Measurements from ENCODE around the gene AVL9. TPM values are rescaled to one million over a fixed set of nuclear protein-coding genes. Genes with fewer than 3 reads are reported as not detected.

Gene AVL9
- total RNA-seq, 2 donors from 2014 or later, result 41.8 to 49.7 TPM

GRCh38 chr7:32502728-32503127, 7.4 kb downstream of the AVL9 start:
- no peak for DNase-seq (ENCODE audit: low spot score)
- Mint-ChIP-seq H3K4me1 (ENCODE audit: low read depth in 2 of 2) (peaks cover 40 to 46% of the 10 kb centered on the region in 2 donors), H3K4me3 (peak overlapping the region; percentile 58), H3K9me3 (no peaks in the 10 kb centered on the region), H3K27ac (peak overlapping the region; percentile 32 to 66), H3K27me3 (no peaks in the 10 kb centered on the region), H3K36me3 (no peaks in the 10 kb centered on the region)
- peak; percentile 54 to 67 for ATAC-seq

GRCh38 chr7:32506266-32507054, 11.2 kb downstream of the AVL9 start:
- peak overlapping the region; percentile 12 for H3K4me3 Mint-ChIP-seq
- DNase-seq (ENCODE audit: low spot score), result no peak
- H3K36me3 Mint-ChIP-seq, result no peaks in the 10 kb centered on the region
- H3K9me3 Mint-ChIP-seq, result no peaks in the 10 kb centered on the region
- no peaks in the 10 kb centered on the region for H3K27me3 Mint-ChIP-seq
- peak overlapping the region; percentile 69 to 84 for H3K27ac Mint-ChIP-seq
- peaks cover 36 to 45% of the 10 kb centered on the region in 2 donors for H3K4me1 Mint-ChIP-seq (ENCODE audit: low read depth in 2 of 2)
- peak; percentile 78 to 82 for ATAC-seq

- H3K27me3 Mint-ChIP-seq, result no peaks in the 10 kb centered on the region
- no peaks in the 10 kb centered on the region for H3K9me3 Mint-ChIP-seq
- H3K27ac Mint-ChIP-seq, result peak overlapping the region in 1 of 2 donors; percentile 21
Measured at GRCh38 chr7:32507414-32507813, 12.1 kb downstream of the AVL9 start.

GRCh38 chr7:32511791-32512190, 16.5 kb downstream of the AVL9 start:
- H3K4me1 Mint-ChIP-seq (ENCODE audit: low read depth in 2 of 2), result peaks cover 66 to 72% of the 10 kb centered on the region in 2 donors
- H3K27ac Mint-ChIP-seq, result peak overlapping the region; percentile 40 to 54
- peaks cover 19% of the 10 kb centered on the region for H3K36me3 Mint-ChIP-seq
- H3K4me3 Mint-ChIP-seq, result no peak overlapping the region
- no peaks in the 10 kb centered on the region for H3K27me3 Mint-ChIP-seq
- no peak for ATAC-seq
- DNase-seq (ENCODE audit: low spot score), result no peak
- H3K9me3 Mint-ChIP-seq, result no peaks in the 10 kb centered on the region

More at GRCh38 chr7:32507414-32507813, 12.1 kb downstream of the AVL9 start:
- no peak for DNase-seq (ENCODE audit: low spot score)
- H3K4me3 Mint-ChIP-seq, result no peak overlapping the region
- no peak for ATAC-seq
- no peaks in the 10 kb centered on the region for H3K36me3 Mint-ChIP-seq
- peaks cover 42 to 48% of the 10 kb centered on the region in 2 donors for H3K4me1 Mint-ChIP-seq (ENCODE audit: low read depth in 2 of 2)

GRCh38 chr7:32513210-32513609, 17.9 kb downstream of the AVL9 start:
- Mint-ChIP-seq H3K36me3 (peaks cover 23% of the 10 kb centered on the region), H3K4me1 (ENCODE audit: low read depth in 2 of 2) (peaks cover 58 to 59% of the 10 kb centered on the region in 2 donors), H3K4me3 (no peak overlapping the region), H3K27ac (peak overlapping the region in 1 of 2 donors; percentile 13), H3K27me3 (no peaks in the 10 kb centered on the region), H3K9me3 (no peaks in the 10 kb centered on the region)
- DNase-seq (ENCODE audit: low spot score), result no peak
- ATAC-seq, result no peak

GRCh38 chr7:32515890-32516550, 20.7 kb downstream of the AVL9 start:
- no peak for DNase-seq (ENCODE audit: low spot score)
- H3K4me1 Mint-ChIP-seq (ENCODE audit: low read depth in 2 of 2), result peaks cover 62% of the 10 kb centered on the region in 2 donors

GRCh38 chr7:32516551-32517100, 21.3 kb downstream of the AVL9 start:
- Mint-ChIP-seq H3K4me1 (ENCODE audit: low read depth in 2 of 2) (peaks cover 58 to 61% of the 10 kb centered on the region in 2 donors), H3K27ac (no peak overlapping the region), H3K4me3 (no peak overlapping the region), H3K9me3 (peaks cover 9% of the 10 kb centered on the region), H3K27me3 (no peaks in the 10 kb centered on the region), H3K36me3 (peaks cover 35% of the 10 kb centered on the region)
- no peak for ATAC-seq
- no peak for DNase-seq (ENCODE audit: low spot score)

More at GRCh38 chr7:32515890-32516550, 20.7 kb downstream of the AVL9 start:
- Mint-ChIP-seq H3K27me3 (no peaks in the 10 kb centered on the region), H3K4me3 (no peak overlapping the region), H3K27ac (peak overlapping the region; percentile 54 to 69), H3K36me3 (peaks cover 34% of the 10 kb centered on the region), H3K9me3 (peaks cover 5% of the 10 kb centered on the region)
- no peak for ATAC-seq

GRCh38 chr7:32518534-32519140, 23.3 kb downstream of the AVL9 start:
- H3K9me3 Mint-ChIP-seq, result peaks cover 9% of the 10 kb centered on the region
- no peak overlapping the region for H3K27ac Mint-ChIP-seq
- H3K27me3 Mint-ChIP-seq, result no peaks in the 10 kb centered on the region
- no peak for DNase-seq (ENCODE audit: low spot score)
- H3K4me3 Mint-ChIP-seq, result no peak overlapping the region
- peaks cover 46 to 50% of the 10 kb centered on the region in 2 donors for H3K4me1 Mint-ChIP-seq (ENCODE audit: low read depth in 2 of 2)
- H3K36me3 Mint-ChIP-seq, result peaks cover 35% of the 10 kb centered on the region
- no peak for ATAC-seq

- H3K27ac Mint-ChIP-seq, result peak overlapping the region; percentile 68 to 73
- H3K9me3 Mint-ChIP-seq, result peaks cover 9% of the 10 kb centered on the region
- no peak for DNase-seq (ENCODE audit: low spot score)
- no peak overlapping the region for H3K4me3 Mint-ChIP-seq
- peaks cover 34 to 44% of the 10 kb centered on the region in 2 donors for H3K4me1 Mint-ChIP-seq (ENCODE audit: low read depth in 2 of 2)
- H3K27me3 Mint-ChIP-seq, result no peaks in the 10 kb centered on the region
- peaks cover 30% of the 10 kb centered on the region for H3K36me3 Mint-ChIP-seq
- ATAC-seq, result peak; percentile 49 to 74
Measured at GRCh38 chr7:32519763-32520162, 24.5 kb downstream of the AVL9 start.

GRCh38 chr7:32522746-32523530, 27.6 kb downstream of the AVL9 start:
- no peaks in the 10 kb centered on the region for H3K27me3 Mint-ChIP-seq
- ATAC-seq, result no peak
- H3K4me1 Mint-ChIP-seq (ENCODE audit: low read depth in 2 of 2), result peaks cover 20 to 26% of the 10 kb centered on the region in 2 donors
- no peak for DNase-seq (ENCODE audit: low spot score)
- no peak overlapping the region for H3K4me3 Mint-ChIP-seq
- H3K27ac Mint-ChIP-seq, result no peak overlapping the region
- peaks cover 9% of the 10 kb centered on the region for H3K9me3 Mint-ChIP-seq
- peaks cover 13% of the 10 kb centered on the region for H3K36me3 Mint-ChIP-seq

GRCh38 chr7:32524631-32525030, 29.3 kb downstream of the AVL9 start:
- Mint-ChIP-seq H3K4me1 (ENCODE audit: low read depth in 2 of 2) (peaks cover 19 to 28% of the 10 kb centered on the region in 2 donors), H3K27me3 (no peaks in the 10 kb centered on the region), H3K36me3 (peaks cover 12% of the 10 kb centered on the region), H3K27ac (no peak overlapping the region), H3K4me3 (no peak overlapping the region), H3K9me3 (peaks cover 8% of the 10 kb centered on the region)
- no peak for ATAC-seq
- no peak for DNase-seq (ENCODE audit: low spot score)

- Mint-ChIP-seq H3K9me3 (peaks cover 4% of the 10 kb centered on the region), H3K36me3 (peaks cover 4% of the 10 kb centered on the region), H3K27me3 (no peaks in the 10 kb centered on the region), H3K4me3 (no peak overlapping the region), H3K27ac (no peak overlapping the region), H3K4me1 (ENCODE audit: low read depth in 2 of 2) (peaks cover 10 to 21% of the 10 kb centered on the region in 2 donors)
- ATAC-seq, result no peak
- no peak for DNase-seq (ENCODE audit: low spot score)
Measured at GRCh38 chr7:32525839-32526238, 30.6 kb downstream of the AVL9 start.

GRCh38 chr7:32531402-32531801, 36.1 kb downstream of the AVL9 start:
- no peak overlapping the region for H3K27ac Mint-ChIP-seq
- H3K4me3 Mint-ChIP-seq, result no peak overlapping the region
- peaks cover 17 to 25% of the 10 kb centered on the region in 2 donors for H3K4me1 Mint-ChIP-seq (ENCODE audit: low read depth in 2 of 2)
- H3K9me3 Mint-ChIP-seq, result no peaks in the 10 kb centered on the region
- no peak for DNase-seq (ENCODE audit: low spot score)
- H3K36me3 Mint-ChIP-seq, result no peaks in the 10 kb centered on the region
- no peak for ATAC-seq
- H3K27me3 Mint-ChIP-seq, result no peaks in the 10 kb centered on the region
